Urinary bladder (tissue), 4 donors: ENCODE measurements around the gene KRABD2. TPM values are rescaled to one million over a fixed set of nuclear protein-coding genes. Genes with fewer than 3 reads are reported as not detected.
A peak's percentile ranks its signal among the peaks of the same experiment; 100 is the strongest.

Source experiments
- DNase-seq: peaks from one replicate; pipeline ENCODE4 v3.0.0-alpha.2; 2015; ENCODE audit errors: extremely low spot score
- H3K27ac ChIP-seq: one replicate; pipeline ENCODE4 v1.5.1; 2013; ENCODE audit warnings: low read depth, mild to moderate bottlenecking, moderate library complexity
- H3K36me3 ChIP-seq: one replicate; pipeline ENCODE4 v1.6.1; 2013; ENCODE audit warnings: mild to moderate bottlenecking, moderate library complexity; ENCODE audit not compliant: insufficient read depth
- H3K4me1 ChIP-seq: one replicate; pipeline ENCODE4 v1.6.1; 2013; ENCODE audit warnings: mild to moderate bottlenecking, moderate library complexity; ENCODE audit not compliant: insufficient read depth
- H3K4me3 ChIP-seq: one replicate; pipeline ENCODE4 v1.5.1; 2013; ENCODE audit warnings: low read depth, low read length
- WGBS: extraction: QIAGEN DNeasy Blood & Tissue Kit; methylation state at CpG from one replicate; pipeline ENCODE4 v1.1.7; 2013; 5-methylcytosine and 5-hydroxymethylcytosine counted together
- polyA plus RNA-seq: library from polyadenylated mRNA; stranded (reverse); fragments of 200-250 nt; gene quantifications from one replicate; pipeline ENCODE4 v1.2.3, GENCODE V29; 2013
- small RNA-seq: library from RNA; depleted of rRNA; stranded (forward); fragments of <200 nt; gene quantifications from one replicate; pipeline ENCODE3, GENCODE V24; 2014
- total RNA-seq: library from RNA; depleted of rRNA; stranded (reverse); fragments of >200 nt; gene quantifications from one replicate; pipeline ENCODE4 v1.2.3, GENCODE V29; 2014
- donor health status: healthy with polysubstance abuse.
- donor health status: healthy.

The KRABD2 gene

GRCh38 chr17:8337802-8338752, 38.4 kb downstream of the KRABD2 start:
- no peak overlapping the region for H3K4me3 ChIP-seq

GRCh38 chr17:8333281-8333680, 43.2 kb downstream of the KRABD2 start:
- DNase-seq, result no peak
- H3K4me3 ChIP-seq, result no peak overlapping the region
- H3K36me3 ChIP-seq, result no peaks in the 10 kb centered on the region
- H3K27ac ChIP-seq, result no peak overlapping the region
- WGBS, result 85% methylated on average over 4 of the region's 4 CpGs
- H3K4me1 ChIP-seq, result no peaks in the 10 kb centered on the region

More at GRCh38 chr17:8337802-8338752, 38.4 kb downstream of the KRABD2 start:
- WGBS, result 19% methylated on average over 11 of the region's 11 CpGs
- no peak for DNase-seq
- Histone ChIP-seq H3K27ac (no peak overlapping the region), H3K36me3 (no peaks in the 10 kb centered on the region), H3K4me1 (no peaks in the 10 kb centered on the region)

GRCh38 chr17:8332688-8333087, 43.8 kb downstream of the KRABD2 start:
- Histone ChIP-seq H3K27ac (no peak overlapping the region), H3K4me1 (no peaks in the 10 kb centered on the region), H3K36me3 (no peaks in the 10 kb centered on the region), H3K4me3 (no peak overlapping the region)
- no peak for DNase-seq
- 33% methylated on average over 5 of the region's 5 CpGs for WGBS

GRCh38 chr17:8332128-8332527, 44.4 kb downstream of the KRABD2 start:
- Histone ChIP-seq H3K36me3 (no peaks in the 10 kb centered on the region), H3K4me1 (no peaks in the 10 kb centered on the region), H3K27ac (no peak overlapping the region), H3K4me3 (no peak overlapping the region)
- DNase-seq, result no peak
- 89% methylated on average over 2 of the region's 2 CpGs for WGBS

DNA sequence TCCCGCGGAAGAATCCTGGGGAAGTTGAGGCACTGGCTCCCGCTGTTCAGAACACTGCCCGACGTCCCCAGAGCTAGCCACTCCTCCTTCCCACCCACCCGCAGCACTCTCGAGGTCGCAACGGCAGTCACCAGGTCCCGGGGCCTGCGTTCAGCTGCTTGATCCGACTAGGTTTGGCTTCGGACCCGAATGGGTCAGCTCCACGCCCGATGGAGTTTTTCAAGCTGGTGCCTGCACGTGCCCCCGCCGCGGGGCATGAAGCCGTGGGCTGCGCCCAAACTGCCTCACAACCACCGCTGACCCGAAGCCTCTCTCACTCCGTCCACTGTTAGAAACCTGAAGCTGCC, 49.2 kb downstream of the KRABD2 start:
- no peaks in the 10 kb centered on the region for H3K36me3 ChIP-seq
- H3K27ac ChIP-seq, result no peak overlapping the region
- peak overlapping the region; percentile 39 for H3K4me3 ChIP-seq
- H3K4me1 ChIP-seq, result no peaks in the 10 kb centered on the region
- WGBS, result 15% methylated on average over 25 of the region's 25 CpGs
- no peak for DNase-seq

Small RNAs within 50 kb of the gene (small RNA-seq; reads per million reads assigned to genes)
- not detected for gene RF00265

Other genes starting within 250 kb of the KRABD2 start
- 29.9 TPM for gene PER1, start 224.3 kb downstream of the KRABD2 start, total RNA-seq
- 183 TPM for gene PER1, start 224.3 kb downstream of the KRABD2 start, polyA plus RNA-seq
- 12.1 TPM for gene VAMP2, start 213.8 kb downstream of the KRABD2 start, total RNA-seq
- 81.4 TPM for gene VAMP2, start 213.8 kb downstream of the KRABD2 start, polyA plus RNA-seq
- 40.4 TPM for gene TMEM107, start 200.3 kb downstream of the KRABD2 start, total RNA-seq
- gene TMEM107, start 200.3 kb downstream of the KRABD2 start, polyA plus RNA-seq, result 21.6 TPM
- 3.6 TPM for gene BORCS6, start 186.5 kb downstream of the KRABD2 start, total RNA-seq
- gene BORCS6, start 186.5 kb downstream of the KRABD2 start, polyA plus RNA-seq, result 14.9 TPM
- 9.3 TPM for gene AURKB, start 166.1 kb downstream of the KRABD2 start, total RNA-seq
- gene AURKB, start 166.1 kb downstream of the KRABD2 start, polyA plus RNA-seq, result 0.66 TPM
- 7.9 TPM for gene CTC1, start 128.6 kb downstream of the KRABD2 start, total RNA-seq
- 16.1 TPM for gene CTC1, start 128.6 kb downstream of the KRABD2 start, polyA plus RNA-seq
- gene PFAS, start 127.4 kb downstream of the KRABD2 start, total RNA-seq, result 13.6 TPM
- 13.1 TPM for gene PFAS, start 127.4 kb downstream of the KRABD2 start, polyA plus RNA-seq
- gene RANGRF, start 88.0 kb downstream of the KRABD2 start, total RNA-seq, result 4.3 TPM
- gene RANGRF, start 88.0 kb downstream of the KRABD2 start, polyA plus RNA-seq, result 49.3 TPM
- gene SLC25A35, start 81.3 kb downstream of the KRABD2 start, total RNA-seq, result 1.2 TPM
- gene SLC25A35, start 81.3 kb downstream of the KRABD2 start, polyA plus RNA-seq, result 6.0 TPM
- 3.7 TPM for gene ARHGEF15, start 66.5 kb downstream of the KRABD2 start, total RNA-seq
- gene ARHGEF15, start 66.5 kb downstream of the KRABD2 start, polyA plus RNA-seq, result 13.0 TPM
- not detected for gene ODF4, start 36.9 kb downstream of the KRABD2 start, total RNA-seq
- gene ODF4, start 36.9 kb downstream of the KRABD2 start, polyA plus RNA-seq, result not detected
- 3,064 TPM for gene RPL26, start 6.5 kb upstream of the KRABD2 start, total RNA-seq
- 3,805 TPM for gene RPL26, start 6.5 kb upstream of the KRABD2 start, polyA plus RNA-seq
- not detected for gene RNF222, start 21.1 kb upstream of the KRABD2 start, total RNA-seq
- not detected for gene RNF222, start 21.1 kb upstream of the KRABD2 start, polyA plus RNA-seq
- gene NDEL1, start 59.2 kb upstream of the KRABD2 start, total RNA-seq, result 57.4 TPM
- gene NDEL1, start 59.2 kb upstream of the KRABD2 start, polyA plus RNA-seq, result 43.9 TPM